PFSK-1 (cell line): ENCODE data around the gene DOCK4.

ENCODE experiments used
- FOXP2 ChIP-seq: optimal IDR thresholded peaks from 2 replicates; pipeline ENCODE3; 2011; ENCODE audit warnings: borderline replicate concordance, control low read depth, inconsistent platforms; ENCODE audit not compliant: insufficient read depth; ENCODE audit errors: extremely low read length, extremely low read depth
- REST ChIP-seq, 2 experiments: IDR thresholded peaks; 2 replicates each; pipeline versions ENCODE4 v1.6.1 to v1.8.0; 2011 to 2012; ENCODE audit warnings: low read depth in 2 of 2, low read length in 2 of 2, control low read depth in 1 of 2, inconsistent platforms in 1 of 2, mild to moderate bottlenecking in 1 of 2, moderate library complexity in 1 of 2; ENCODE audit not compliant: insufficient read depth in 1 of 2

- TF ChIP-seq FOXP2: no peak
- TF ChIP-seq REST (IDR thresholded peaks at IDR 0.05; ENCODE audit: insufficient read depth in 1 of 2, low read depth in 2 of 2, low read length in 2 of 2): no peak
Observed at GRCh38 chr7:112156412-112156811, 49.8 kb downstream of the DOCK4 start.
